Activated naive CD4-positive, alpha-beta T cell treated with anti-CD3 and anti-CD28 coated beads, Interleukin-2, amount 10 ng/mL, durations not matched to agents 7 days and 5 days (primary cell): ENCODE results near the gene ANGPTL2.

ENCODE experiments used
- CTCF ChIA-PET: fragments of 350-600 bp; sonication (Branson Sonifier 250); formaldehyde crosslinking; loops from one replicate; lab custom pipeline; 2021; ENCODE audit warnings: antibody characterized with exemption; lab: Charles Lee
- DNase-seq: peaks from one replicate; pipeline ENCODE4 v3.0.0-alpha.2; 2020
- H3K27ac Mint-ChIP-seq: one replicate; pipeline ENCODE4 v1.8.0; 2021; ENCODE audit warnings: mild to moderate bottlenecking, moderate library complexity, mixed read lengths
- H3K27me3 Mint-ChIP-seq: one replicate; pipeline ENCODE4 v1.8.0; 2021; ENCODE audit warnings: mild to moderate bottlenecking, mixed read lengths
- H3K36me3 Mint-ChIP-seq: one replicate; pipeline ENCODE4 v1.8.0; 2021; ENCODE audit warnings: mixed read lengths
- H3K4me1 Mint-ChIP-seq: one replicate; pipeline ENCODE4 v1.8.0; 2021; ENCODE audit warnings: mixed read lengths
- H3K4me3 Mint-ChIP-seq: one replicate; pipeline ENCODE4 v1.8.0; 2021; ENCODE audit warnings: mild to moderate bottlenecking, moderate library complexity, mixed read lengths
- H3K9me3 Mint-ChIP-seq: one replicate; pipeline ENCODE4 v1.8.0; 2021; ENCODE audit warnings: mixed read lengths

Gene ANGPTL2

DNA sequence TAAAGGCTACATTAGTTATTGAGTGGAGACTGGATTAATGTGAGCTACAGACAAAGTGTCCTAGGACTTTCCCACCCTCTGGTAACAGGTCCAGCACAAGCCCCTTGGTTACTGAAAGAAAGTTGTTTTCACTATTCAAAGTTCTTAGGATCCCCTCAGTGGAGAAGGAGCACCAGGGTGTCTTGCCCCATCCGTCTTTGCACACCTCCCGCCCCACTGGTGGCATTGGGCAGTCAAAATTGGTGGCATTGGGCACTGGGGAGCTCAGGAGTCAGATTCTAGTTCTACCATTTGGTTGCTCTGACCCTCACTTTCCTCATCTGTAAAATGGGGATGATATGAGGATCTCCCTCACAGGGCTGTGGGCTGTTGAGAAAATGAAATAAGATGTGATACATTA lies 2.4 kb upstream of the ANGPTL2 start:
- H3K9me3 Mint-ChIP-seq = no peaks in the 10 kb centered on the region
- peaks cover 74% of the 10 kb centered on the region for H3K27me3 Mint-ChIP-seq
- no peak overlapping the region for H3K4me3 Mint-ChIP-seq
- H3K4me1 Mint-ChIP-seq = peaks cover 3% of the 10 kb centered on the region
- H3K36me3 Mint-ChIP-seq = no peaks in the 10 kb centered on the region
- no peak for DNase-seq
- CTCF ChIA-PET = no interaction called here
- H3K27ac Mint-ChIP-seq = no peak overlapping the region

DNA sequence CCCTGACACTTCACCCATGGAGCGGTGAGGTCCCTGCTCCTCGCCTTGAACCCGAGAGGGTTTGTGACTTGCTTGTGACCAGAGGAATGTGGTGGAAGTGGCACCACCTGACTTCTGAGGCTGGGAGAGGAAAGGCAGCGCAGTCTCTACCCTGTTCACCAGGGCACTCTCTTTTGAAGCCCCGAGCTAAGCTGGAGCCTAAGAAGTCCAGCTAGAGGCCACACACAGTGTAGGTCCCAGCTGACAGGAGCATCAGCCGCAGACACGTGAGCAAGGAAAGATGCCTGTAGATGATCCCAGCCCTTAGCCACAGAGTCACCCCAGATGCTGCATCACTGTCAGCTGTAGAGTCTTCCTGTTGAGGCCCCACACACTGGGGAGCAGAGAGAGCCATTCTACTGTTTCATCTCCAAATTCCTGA lies 1.7 kb upstream of the ANGPTL2 start:
- Mint-ChIP-seq H3K27me3 (peaks cover 79% of the 10 kb centered on the region), H3K4me3 (no peak overlapping the region), H3K27ac (no peak overlapping the region), H3K36me3 (no peaks in the 10 kb centered on the region), H3K9me3 (no peaks in the 10 kb centered on the region), H3K4me1 (peaks cover 3% of the 10 kb centered on the region)
- CTCF ChIA-PET = interaction anchor here (1.0 kb wide), 1 partner anchor 184 kb away, joined by 3 read pairs; no protein-coding TSS in a partner anchor
- DNase-seq = no peak

DNA sequence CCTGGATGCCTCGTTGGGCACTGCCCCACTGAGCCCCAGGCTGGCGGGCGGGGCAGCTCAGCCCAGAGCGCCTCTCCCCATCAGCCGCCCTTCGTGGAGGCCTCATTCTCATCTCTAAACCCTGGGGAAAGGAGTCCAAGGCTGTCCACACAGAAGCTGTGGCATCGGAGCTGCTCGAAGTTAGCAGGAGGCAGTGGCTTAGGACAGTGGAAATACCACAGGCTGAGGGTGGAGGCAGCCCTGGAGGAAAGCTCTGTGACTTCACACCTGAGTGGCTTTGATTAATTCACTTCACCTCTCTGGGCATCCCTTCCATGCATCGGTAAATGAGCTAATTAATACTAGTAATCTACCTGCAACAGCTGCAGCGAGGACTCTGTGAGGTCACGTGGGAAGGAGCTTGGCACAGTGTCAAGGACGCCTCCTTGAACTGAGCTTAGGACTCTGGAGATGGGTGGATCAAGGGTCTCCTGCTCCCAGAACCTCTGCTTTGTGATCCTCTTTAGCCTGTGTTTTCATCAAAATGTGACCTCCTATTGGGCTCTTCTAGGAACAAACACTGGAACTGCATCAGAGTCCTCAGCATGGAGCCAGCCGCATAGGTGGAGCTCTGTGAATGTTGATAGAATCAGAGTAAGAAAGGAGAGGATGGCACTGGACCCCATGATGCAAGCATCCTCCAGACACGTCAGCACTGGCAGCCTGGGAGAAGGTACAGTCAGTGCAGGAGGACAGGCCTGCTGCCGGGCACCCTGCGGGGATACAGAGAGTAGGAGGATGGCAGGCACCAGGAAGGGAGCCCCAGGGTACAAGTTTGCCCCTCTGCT lies 842 bp upstream of the ANGPTL2 start:
- DNase-seq = no peak
- Mint-ChIP-seq H3K36me3 (no peaks in the 10 kb centered on the region), H3K27ac (no peak overlapping the region), H3K27me3 (peaks cover 77% of the 10 kb centered on the region), H3K4me1 (peaks cover 3% of the 10 kb centered on the region), H3K4me3 (no peak overlapping the region), H3K9me3 (no peaks in the 10 kb centered on the region)
- CTCF ChIA-PET = interaction anchor here (1.0 kb wide), 1 partner anchor 183 kb away, joined by 3 read pairs; no protein-coding TSS in a partner anchor

- CTCF ChIA-PET = no interaction called here
- H3K27ac Mint-ChIP-seq = no peak overlapping the region
- H3K9me3 Mint-ChIP-seq = no peaks in the 10 kb centered on the region
- no peak overlapping the region for H3K4me3 Mint-ChIP-seq
- peaks cover 9% of the 10 kb centered on the region for H3K4me1 Mint-ChIP-seq
- no peak for DNase-seq
- H3K27me3 Mint-ChIP-seq = peaks cover 74% of the 10 kb centered on the region
- H3K36me3 Mint-ChIP-seq = no peaks in the 10 kb centered on the region
Observed at GRCh38 chr9:127121628-127122175, 733 bp downstream of the ANGPTL2 start.

GRCh38 chr9:127119320-127119709 lies 3.1 kb downstream of the ANGPTL2 start:
- no peaks in the 10 kb centered on the region for H3K36me3 Mint-ChIP-seq
- peaks cover 64% of the 10 kb centered on the region for H3K27me3 Mint-ChIP-seq
- H3K9me3 Mint-ChIP-seq = no peaks in the 10 kb centered on the region
- CTCF ChIA-PET = interaction anchor here (1.2 kb wide), 1 partner anchor 179 kb away, joined by 3 read pairs; no protein-coding TSS in a partner anchor
- H3K27ac Mint-ChIP-seq = no peak overlapping the region
- H3K4me1 Mint-ChIP-seq = peaks cover 22% of the 10 kb centered on the region
- DNase-seq = no peak
- H3K4me3 Mint-ChIP-seq = no peak overlapping the region

GRCh38 chr9:127118597-127119319 lies 3.7 kb downstream of the ANGPTL2 start:
- CTCF ChIA-PET = interaction anchor here (1.0 to 1.2 kb wide), 2 partner anchors 178 to 181 kb away, joined by 3 read pairs; no protein-coding TSS in a partner anchor
- Mint-ChIP-seq H3K9me3 (no peaks in the 10 kb centered on the region), H3K4me3 (no peak overlapping the region), H3K4me1 (peaks cover 22% of the 10 kb centered on the region), H3K27me3 (peaks cover 59% of the 10 kb centered on the region), H3K36me3 (no peaks in the 10 kb centered on the region), H3K27ac (no peak overlapping the region)
- no peak for DNase-seq

- no peak overlapping the region for H3K4me3 Mint-ChIP-seq
- DNase-seq = no peak
- no peak overlapping the region for H3K27ac Mint-ChIP-seq
- CTCF ChIA-PET = interaction anchor here (1.0 kb wide), 1 partner anchor 180 kb away, joined by 3 read pairs; no protein-coding TSS in a partner anchor
- H3K4me1 Mint-ChIP-seq = peaks cover 18% of the 10 kb centered on the region
- no peaks in the 10 kb centered on the region for H3K36me3 Mint-ChIP-seq
- H3K27me3 Mint-ChIP-seq = peaks cover 49% of the 10 kb centered on the region
- no peaks in the 10 kb centered on the region for H3K9me3 Mint-ChIP-seq
Observed at GRCh38 chr9:127117801-127118200, 4.6 kb downstream of the ANGPTL2 start.

GRCh38 chr9:127116957-127117356 lies 5.5 kb downstream of the ANGPTL2 start:
- no peak for DNase-seq
- H3K27me3 Mint-ChIP-seq = peaks cover 41% of the 10 kb centered on the region
- CTCF ChIA-PET = interaction anchor here (1.3 to 1.8 kb wide), 2 partner anchors 15 to 131 kb away, joined by 3 read pairs; no protein-coding TSS in a partner anchor
- H3K27ac Mint-ChIP-seq = no peak overlapping the region
- H3K9me3 Mint-ChIP-seq = no peaks in the 10 kb centered on the region
- no peaks in the 10 kb centered on the region for H3K36me3 Mint-ChIP-seq
- H3K4me3 Mint-ChIP-seq = no peak overlapping the region
- peaks cover 18% of the 10 kb centered on the region for H3K4me1 Mint-ChIP-seq

- Mint-ChIP-seq H3K27ac (no peak overlapping the region), H3K27me3 (peaks cover 33% of the 10 kb centered on the region), H3K4me1 (peaks cover 18% of the 10 kb centered on the region), H3K9me3 (no peaks in the 10 kb centered on the region), H3K36me3 (no peaks in the 10 kb centered on the region), H3K4me3 (no peak overlapping the region)
- DNase-seq = peak; percentile 49
- CTCF ChIA-PET = interaction anchor here (1.0 to 1.8 kb wide), 4 partner anchors 14 to 175 kb away, joined by 3 read pairs; no protein-coding TSS in a partner anchor
Observed at GRCh38 chr9:127116088-127116726, 6.2 kb downstream of the ANGPTL2 start.

- no peak overlapping the region for H3K27ac Mint-ChIP-seq
- H3K9me3 Mint-ChIP-seq = no peaks in the 10 kb centered on the region
- H3K4me1 Mint-ChIP-seq = peaks cover 18% of the 10 kb centered on the region
- no peak for DNase-seq
- H3K27me3 Mint-ChIP-seq = peaks cover 31% of the 10 kb centered on the region
- no peaks in the 10 kb centered on the region for H3K36me3 Mint-ChIP-seq
- CTCF ChIA-PET = no interaction called here
- no peak overlapping the region for H3K4me3 Mint-ChIP-seq
Observed at GRCh38 chr9:127114606-127115005, 7.8 kb downstream of the ANGPTL2 start.

DNA sequence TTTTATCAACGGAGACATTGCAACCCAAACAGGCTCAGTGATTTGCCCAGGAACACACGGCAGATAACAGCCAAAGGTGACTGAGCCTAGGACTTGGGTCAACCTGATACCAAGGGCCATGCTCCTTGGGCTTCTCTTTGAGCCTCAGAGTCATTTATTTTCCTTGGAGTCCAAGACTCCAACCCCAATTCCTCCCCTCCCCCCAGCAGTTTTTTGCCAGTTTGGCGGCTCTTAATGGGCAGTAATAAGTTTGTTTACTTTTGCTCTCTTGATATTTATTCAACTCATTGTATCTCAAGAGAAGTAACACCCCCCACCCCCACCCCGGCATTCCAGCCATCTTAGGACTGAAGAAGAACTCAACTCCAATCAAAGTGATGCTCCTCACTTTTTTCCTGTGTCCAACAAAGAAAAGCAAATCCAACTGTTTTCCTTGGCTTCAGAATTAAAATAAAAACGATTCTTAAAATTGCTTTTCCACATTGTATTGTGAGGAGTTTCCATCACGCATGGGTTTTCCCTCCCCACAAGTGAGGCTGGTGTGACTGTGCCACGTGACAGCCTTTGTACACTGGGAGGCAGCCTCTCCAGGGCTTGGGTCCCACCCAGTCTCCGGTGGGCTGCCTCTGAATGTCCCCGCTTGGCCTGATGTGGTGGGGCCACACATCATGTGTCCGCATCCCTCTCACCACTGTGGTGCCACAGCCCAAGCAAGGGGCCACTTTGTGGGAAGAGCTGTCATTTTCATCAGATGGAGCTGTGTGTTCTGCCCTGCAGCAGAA lies 9.1 kb downstream of the ANGPTL2 start:
- CTCF ChIA-PET = no interaction called here
- Mint-ChIP-seq H3K36me3 (no peaks in the 10 kb centered on the region), H3K9me3 (no peaks in the 10 kb centered on the region), H3K27ac (no peak overlapping the region), H3K4me1 (peaks cover 18% of the 10 kb centered on the region), H3K27me3 (peaks cover 29% of the 10 kb centered on the region), H3K4me3 (no peak overlapping the region)
- DNase-seq = no peak

DNA sequence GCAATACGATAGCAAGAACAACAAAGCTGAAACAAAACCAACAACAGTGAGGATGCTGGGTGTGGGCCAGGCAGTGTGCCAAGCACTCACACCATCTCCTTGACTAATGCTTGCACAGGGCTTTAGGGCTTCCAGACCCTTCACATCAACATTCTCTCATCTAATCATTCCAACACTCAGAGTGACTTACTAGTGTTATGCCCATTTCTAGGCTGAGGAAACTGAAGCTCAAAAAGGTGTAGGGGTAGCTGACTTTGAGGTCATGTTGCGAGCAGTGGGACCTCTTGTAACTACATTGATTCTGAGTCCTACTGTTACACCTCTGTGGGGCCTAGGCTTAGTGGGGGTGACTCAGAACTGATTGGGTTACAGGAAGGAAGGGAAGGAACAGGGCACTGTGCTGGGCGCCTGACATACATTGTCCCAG lies 9.7 kb downstream of the ANGPTL2 start:
- H3K9me3 Mint-ChIP-seq = no peaks in the 10 kb centered on the region
- CTCF ChIA-PET = no interaction called here
- no peaks in the 10 kb centered on the region for H3K36me3 Mint-ChIP-seq
- peaks cover 18% of the 10 kb centered on the region for H3K4me1 Mint-ChIP-seq
- H3K27me3 Mint-ChIP-seq = peaks cover 34% of the 10 kb centered on the region
- no peak overlapping the region for H3K27ac Mint-ChIP-seq
- DNase-seq = no peak
- H3K4me3 Mint-ChIP-seq = no peak overlapping the region

DNA sequence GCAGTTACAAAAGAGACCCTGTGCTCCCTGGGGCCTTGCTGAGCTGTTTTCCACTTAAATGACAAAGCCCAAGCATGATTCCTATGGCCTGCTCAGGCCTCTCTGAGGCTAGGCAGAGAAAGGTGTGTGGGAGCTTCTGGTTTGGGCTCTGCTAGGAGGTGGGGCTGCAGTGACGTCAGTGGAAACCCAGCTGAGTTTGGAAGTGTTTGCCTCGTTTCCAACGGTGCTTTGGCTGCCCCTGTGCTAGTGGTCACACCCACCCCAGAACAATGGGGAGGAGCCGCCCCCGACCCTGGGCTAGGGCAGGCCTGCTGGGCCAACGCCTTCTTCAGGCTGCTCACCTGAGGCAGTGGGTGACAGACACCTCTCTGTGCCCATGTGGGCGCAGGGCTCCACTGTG lies 10.4 kb downstream of the ANGPTL2 start:
- no peak for DNase-seq
- peaks cover 31% of the 10 kb centered on the region for H3K27me3 Mint-ChIP-seq

More for the DNA sequence above, 10.4 kb downstream of the ANGPTL2 start:
- CTCF ChIA-PET = no interaction called here
- Mint-ChIP-seq H3K9me3 (no peaks in the 10 kb centered on the region), H3K36me3 (no peaks in the 10 kb centered on the region), H3K27ac (no peak overlapping the region), H3K4me1 (peaks cover 16% of the 10 kb centered on the region), H3K4me3 (no peak overlapping the region)
